ENCODE data around the gene VIP. TPM values are rescaled to one million over a fixed set of nuclear protein-coding genes. Genes with fewer than 3 reads are reported as not detected.
"Not testable (repeated sequence)": the region's sequence is repeated elsewhere in the genome, so short reads cannot be mapped to it uniquely, and the experiment has no call there.

Gene VIP
- total and polyA plus RNA-seq, 2 of the 13 experiments (the other 11 are each of a cell fraction or from before 2014, with no cell fraction given): not detected

GRCh38 chr6:152701863-152702401 is 48.7 kb upstream of the VIP start:
- Histone ChIP-seq H3K4me2 (ENCODE audit: low read depth, low read length) (no peak overlapping the region), H4K20me1 (ENCODE audit: insufficient read depth, low read length) (no peaks in the 10 kb centered on the region), H3K9me3 (ENCODE audit: low read length) (no peaks in the 10 kb centered on the region), H3K79me2 (ENCODE audit: insufficient read depth, low read length) (no peaks in the 10 kb centered on the region), H3K36me3 (replicated peaks in 1 of 2; ENCODE audit: control insufficient read depth in 1 of 2, insufficient read depth in 2 of 2, low read length in 2 of 2) (no peaks in the 10 kb centered on the region), H3K27me3 (ENCODE audit: control insufficient read depth in 1 of 2, insufficient read depth in 2 of 2, low read length in 2 of 2) (no peaks in the 10 kb centered on the region), H3K4me1 (ENCODE audit: insufficient read depth, low read length) (no peaks in the 10 kb centered on the region), H3K27ac (ENCODE audit: extremely low read length, insufficient read depth, low read length) (no peak overlapping the region), H2AFZ (ENCODE audit: low read length) (no peak overlapping the region), H3K4me3 (replicated peaks in 1 of 3; ENCODE audit: insufficient read depth in 1 of 3, low read depth in 2 of 3, low read length in 3 of 3) (no peak overlapping the region), H3K9ac (ENCODE audit: insufficient read depth, low read depth, low read length) (no peak overlapping the region)
- ATAC-seq: no peak
- no peak for FAIRE-seq
- no peak for TF ChIP-seq ZNF713 (CRISPR knock-in tag; IDR thresholded peaks at IDR 0.05)
- TF ChIP-seq NR2F1 (CRISPR knock-in tag; IDR thresholded peaks at IDR 0.05): no peak
- intact Hi-C loops (cut with micrococcal nuclease; ENCODE audit: unreplicated experiment) (no loop called here), in situ Hi-C loops (cut with HindIII; ENCODE audit: extremely low pct_ligation_motif_present, low pct_unique_long_range_greater_than_20kb) (no loop called here)
- ChIA-PET CTCF (ENCODE audit: low intra/inter-chr PET ratio, low total read pairs) (no interaction called here), POLR2A (no interaction called here)
- WGBS (ENCODE audit: low lambda C conversion rate): 4% methylated on average over 4 of the region's 4 CpGs
- no peak for DNase-seq (ENCODE audit: low spot score)
- no TSS peak for BruUV-seq (replicated peaks)

GRCh38 chr6:152703750-152704149 is 46.8 kb upstream of the VIP start:
- H4K20me1 ChIP-seq (ENCODE audit: insufficient read depth, low read length); H2AFZ ChIP-seq (ENCODE audit: low read length); H3K79me2 ChIP-seq (ENCODE audit: insufficient read depth, low read length); H3K27ac ChIP-seq (ENCODE audit: extremely low read length, insufficient read depth, low read length); H3K4me2 ChIP-seq (ENCODE audit: low read depth, low read length); POLR2A ChIA-PET; DNase-seq (ENCODE audit: low spot score); H3K4me3 ChIP-seq (replicated peaks in 1 of 3; ENCODE audit: insufficient read depth in 1 of 3, low read depth in 2 of 3, low read length in 3 of 3); intact Hi-C loops (cut with micrococcal nuclease; ENCODE audit: unreplicated experiment); H3K4me1 ChIP-seq (ENCODE audit: insufficient read depth, low read length); H3K36me3 ChIP-seq (replicated peaks in 1 of 2; ENCODE audit: control insufficient read depth in 1 of 2, insufficient read depth in 2 of 2, low read length in 2 of 2); ATAC-seq; H3K27me3 ChIP-seq (ENCODE audit: control insufficient read depth in 1 of 2, insufficient read depth in 2 of 2, low read length in 2 of 2); BruUV-seq (replicated peaks); CTCF ChIA-PET (ENCODE audit: low intra/inter-chr PET ratio, low total read pairs); H3K9ac ChIP-seq (ENCODE audit: insufficient read depth, low read depth, low read length); in situ Hi-C loops (cut with HindIII; ENCODE audit: extremely low pct_ligation_motif_present, low pct_unique_long_range_greater_than_20kb); FAIRE-seq; H3K9me3 ChIP-seq (ENCODE audit: low read length): not testable (repeated sequence)

- DNase-seq (ENCODE audit: low spot score): no peak
- Histone ChIP-seq H3K4me2 (ENCODE audit: low read depth, low read length) (no peak overlapping the region), H3K4me3 (replicated peaks in 1 of 3; ENCODE audit: insufficient read depth in 1 of 3, low read depth in 2 of 3, low read length in 3 of 3) (no peak overlapping the region), H3K36me3 (replicated peaks in 1 of 2; ENCODE audit: control insufficient read depth in 1 of 2, insufficient read depth in 2 of 2, low read length in 2 of 2) (no peaks in the 10 kb centered on the region), H2AFZ (ENCODE audit: low read length) (no peak overlapping the region), H3K27ac (ENCODE audit: extremely low read length, insufficient read depth, low read length) (no peak overlapping the region), H3K9ac (ENCODE audit: insufficient read depth, low read depth, low read length) (no peak overlapping the region), H4K20me1 (ENCODE audit: insufficient read depth, low read length) (no peaks in the 10 kb centered on the region), H3K27me3 (ENCODE audit: control insufficient read depth in 1 of 2, insufficient read depth in 2 of 2, low read length in 2 of 2) (no peaks in the 10 kb centered on the region), H3K4me1 (ENCODE audit: insufficient read depth, low read length) (no peaks in the 10 kb centered on the region), H3K9me3 (ENCODE audit: low read length) (peaks cover 6% of the 10 kb centered on the region), H3K79me2 (ENCODE audit: insufficient read depth, low read length) (no peaks in the 10 kb centered on the region)
- TF ChIP-seq ZFP41 (CRISPR knock-in tag; IDR thresholded peaks at IDR 0.05; ENCODE audit: borderline replicate concordance): no peak
- no peak for TF ChIP-seq ZNF839 (CRISPR knock-in tag; IDR thresholded peaks at IDR 0.05; ENCODE audit: borderline replicate concordance)
- TF ChIP-seq BORCS8-MEF2B (CRISPR knock-in tag; IDR thresholded peaks at IDR 0.05): no peak
- TF ChIP-seq HDAC1 (CRISPR knock-in tag; IDR thresholded peaks at IDR 0.05): no peak
- TF ChIP-seq ZNF382 (CRISPR knock-in tag; IDR thresholded peaks at IDR 0.05; ENCODE audit: borderline replicate concordance): no peak
- TF ChIP-seq ZNF660 (CRISPR knock-in tag; IDR thresholded peaks at IDR 0.05; ENCODE audit: borderline replicate concordance, low read depth): no peak
- TF ChIP-seq CSRNP1 (CRISPR knock-in tag; IDR thresholded peaks at IDR 0.05): no peak
- FAIRE-seq: no peak
- ChIA-PET POLR2A (no interaction called here), CTCF (ENCODE audit: low intra/inter-chr PET ratio, low total read pairs) (no interaction called here)
- BruUV-seq (replicated peaks): no TSS peak
- ATAC-seq: no peak
- in situ Hi-C loops (cut with HindIII; ENCODE audit: extremely low pct_ligation_motif_present, low pct_unique_long_range_greater_than_20kb) (no loop called here), intact Hi-C loops (cut with micrococcal nuclease; ENCODE audit: unreplicated experiment) (no loop called here)
- WGBS (ENCODE audit: low lambda C conversion rate): 5% methylated on average over 2 of the region's 2 CpGs
Measured at GRCh38 chr6:152705327-152705726, 45.3 kb upstream of the VIP start.
